Measurements from ENCODE around the gene TUBB2A. TPM values are rescaled to one million over a fixed set of nuclear protein-coding genes. Genes with fewer than 3 reads are reported as not detected.

Gene TUBB2A
- total and polyA plus RNA-seq, 2 of the 13 experiments (the other 11 are each of a cell fraction or from before 2014, with no cell fraction given): 35.3 to 106 TPM

DNA sequence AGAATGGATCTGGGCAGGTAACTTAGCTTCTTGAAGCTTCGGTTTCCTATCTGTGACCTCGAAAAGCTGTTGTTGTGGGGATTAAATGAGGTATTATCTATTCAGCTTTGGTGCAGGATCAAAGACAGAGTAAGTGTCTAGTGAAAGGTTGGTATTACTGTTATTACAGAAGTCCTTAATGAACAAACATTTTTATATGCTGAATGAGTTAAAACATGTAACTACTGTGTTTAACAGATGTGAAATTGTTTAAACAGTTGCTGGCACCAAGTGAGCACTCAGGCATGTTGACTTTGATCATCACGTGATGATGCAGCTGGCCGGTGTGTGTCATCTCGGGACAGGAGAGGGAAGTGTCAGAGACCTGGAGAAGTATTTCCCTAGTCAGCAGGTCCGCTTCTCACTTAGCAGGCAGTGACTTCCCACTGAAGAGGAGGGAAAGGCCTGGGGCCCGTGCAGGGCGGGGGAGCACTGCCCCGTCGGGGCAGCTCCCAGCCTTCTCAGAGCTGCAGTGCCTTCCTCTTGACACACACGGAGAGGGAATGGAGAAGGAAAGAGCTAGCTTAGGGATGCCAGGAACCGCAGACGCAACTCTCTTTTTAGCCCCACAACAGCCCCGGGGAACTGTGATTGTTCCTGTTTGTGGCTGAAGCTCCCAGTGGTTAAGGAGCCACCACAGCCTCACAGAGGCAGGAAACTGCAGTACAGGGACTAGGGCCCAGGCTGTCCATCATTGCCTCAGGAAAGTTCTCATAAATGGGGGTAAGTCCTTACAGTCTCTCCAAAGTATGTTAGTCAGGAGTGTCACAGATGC, 18.0 kb downstream of the TUBB2A start (continued):
- TF ChIP-seq, protein P1, sequence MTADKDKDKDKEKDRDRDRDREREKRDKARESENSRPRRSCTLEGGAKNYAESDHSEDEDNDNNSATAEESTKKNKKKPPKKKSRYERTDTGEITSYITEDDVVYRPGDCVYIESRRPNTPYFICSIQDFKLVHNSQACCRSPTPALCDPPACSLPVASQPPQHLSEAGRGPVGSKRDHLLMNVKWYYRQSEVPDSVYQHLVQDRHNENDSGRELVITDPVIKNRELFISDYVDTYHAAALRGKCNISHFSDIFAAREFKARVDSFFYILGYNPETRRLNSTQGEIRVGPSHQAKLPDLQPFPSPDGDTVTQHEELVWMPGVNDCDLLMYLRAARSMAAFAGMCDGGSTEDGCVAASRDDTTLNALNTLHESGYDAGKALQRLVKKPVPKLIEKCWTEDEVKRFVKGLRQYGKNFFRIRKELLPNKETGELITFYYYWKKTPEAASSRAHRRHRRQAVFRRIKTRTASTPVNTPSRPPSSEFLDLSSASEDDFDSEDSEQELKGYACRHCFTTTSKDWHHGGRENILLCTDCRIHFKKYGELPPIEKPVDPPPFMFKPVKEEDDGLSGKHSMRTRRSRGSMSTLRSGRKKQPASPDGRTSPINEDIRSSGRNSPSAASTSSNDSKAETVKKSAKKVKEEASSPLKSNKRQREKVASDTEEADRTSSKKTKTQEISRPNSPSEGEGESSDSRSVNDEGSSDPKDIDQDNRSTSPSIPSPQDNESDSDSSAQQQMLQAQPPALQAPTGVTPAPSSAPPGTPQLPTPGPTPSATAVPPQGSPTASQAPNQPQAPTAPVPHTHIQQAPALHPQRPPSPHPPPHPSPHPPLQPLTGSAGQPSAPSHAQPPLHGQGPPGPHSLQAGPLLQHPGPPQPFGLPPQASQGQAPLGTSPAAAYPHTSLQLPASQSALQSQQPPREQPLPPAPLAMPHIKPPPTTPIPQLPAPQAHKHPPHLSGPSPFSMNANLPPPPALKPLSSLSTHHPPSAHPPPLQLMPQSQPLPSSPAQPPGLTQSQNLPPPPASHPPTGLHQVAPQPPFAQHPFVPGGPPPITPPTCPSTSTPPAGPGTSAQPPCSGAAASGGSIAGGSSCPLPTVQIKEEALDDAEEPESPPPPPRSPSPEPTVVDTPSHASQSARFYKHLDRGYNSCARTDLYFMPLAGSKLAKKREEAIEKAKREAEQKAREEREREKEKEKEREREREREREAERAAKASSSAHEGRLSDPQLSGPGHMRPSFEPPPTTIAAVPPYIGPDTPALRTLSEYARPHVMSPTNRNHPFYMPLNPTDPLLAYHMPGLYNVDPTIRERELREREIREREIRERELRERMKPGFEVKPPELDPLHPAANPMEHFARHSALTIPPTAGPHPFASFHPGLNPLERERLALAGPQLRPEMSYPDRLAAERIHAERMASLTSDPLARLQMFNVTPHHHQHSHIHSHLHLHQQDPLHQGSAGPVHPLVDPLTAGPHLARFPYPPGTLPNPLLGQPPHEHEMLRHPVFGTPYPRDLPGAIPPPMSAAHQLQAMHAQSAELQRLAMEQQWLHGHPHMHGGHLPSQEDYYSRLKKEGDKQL (CRISPR knock-in tag; IDR thresholded peaks at IDR 0.05; ENCODE audit: low read depth): peak; percentile 80
- TF ChIP-seq SKI (IDR thresholded peaks at IDR 0.05; ENCODE audit: partially characterized antibody) (peak; percentile 65), ZNF614 (CRISPR knock-in tag; IDR thresholded peaks at IDR 0.05; ENCODE audit: borderline replicate concordance) (peak; percentile 92), SPEN (CRISPR knock-in tag; IDR thresholded peaks at IDR 0.05; ENCODE audit: low read depth) (peak; percentile 78; the same call in 1 of the 2 replicates), KDM3A (CRISPR knock-in tag; IDR thresholded peaks at IDR 0.05; ENCODE audit: low read depth) (peak; percentile 80; the same call in 1 of the 2 replicates), ZNF678 (CRISPR knock-in tag; IDR thresholded peaks at IDR 0.05) (no peak), ZNF292 (CRISPR knock-in tag; IDR thresholded peaks at IDR 0.05; ENCODE audit: borderline replicate concordance, low read depth) (peak; percentile 93; the same call in 1 of the 2 replicates), SP5 (CRISPR knock-in tag; IDR thresholded peaks at IDR 0.05; ENCODE audit: borderline replicate concordance, low read depth) (peak; percentile 68), NFKBIZ (CRISPR knock-in tag; IDR thresholded peaks at IDR 0.05) (peak; percentile 88), FOXK2 (IDR thresholded peaks at IDR 0.05) (peak; percentile 93), KLF16 (CRISPR knock-in tag; IDR thresholded peaks at IDR 0.05) (peak in 1 of 2 experiments; percentile 79; a peak in 2 of 4 replicates), ZFP37 (CRISPR knock-in tag; IDR thresholded peaks at IDR 0.05; ENCODE audit: borderline replicate concordance) (peak; percentile 70; the same call in 1 of the 2 replicates), ZNF781 (CRISPR knock-in tag; IDR thresholded peaks at IDR 0.05; ENCODE audit: borderline replicate concordance, not compliant biosample characterization) (peak; percentile 88)
- TF ChIP-seq, protein P2, sequence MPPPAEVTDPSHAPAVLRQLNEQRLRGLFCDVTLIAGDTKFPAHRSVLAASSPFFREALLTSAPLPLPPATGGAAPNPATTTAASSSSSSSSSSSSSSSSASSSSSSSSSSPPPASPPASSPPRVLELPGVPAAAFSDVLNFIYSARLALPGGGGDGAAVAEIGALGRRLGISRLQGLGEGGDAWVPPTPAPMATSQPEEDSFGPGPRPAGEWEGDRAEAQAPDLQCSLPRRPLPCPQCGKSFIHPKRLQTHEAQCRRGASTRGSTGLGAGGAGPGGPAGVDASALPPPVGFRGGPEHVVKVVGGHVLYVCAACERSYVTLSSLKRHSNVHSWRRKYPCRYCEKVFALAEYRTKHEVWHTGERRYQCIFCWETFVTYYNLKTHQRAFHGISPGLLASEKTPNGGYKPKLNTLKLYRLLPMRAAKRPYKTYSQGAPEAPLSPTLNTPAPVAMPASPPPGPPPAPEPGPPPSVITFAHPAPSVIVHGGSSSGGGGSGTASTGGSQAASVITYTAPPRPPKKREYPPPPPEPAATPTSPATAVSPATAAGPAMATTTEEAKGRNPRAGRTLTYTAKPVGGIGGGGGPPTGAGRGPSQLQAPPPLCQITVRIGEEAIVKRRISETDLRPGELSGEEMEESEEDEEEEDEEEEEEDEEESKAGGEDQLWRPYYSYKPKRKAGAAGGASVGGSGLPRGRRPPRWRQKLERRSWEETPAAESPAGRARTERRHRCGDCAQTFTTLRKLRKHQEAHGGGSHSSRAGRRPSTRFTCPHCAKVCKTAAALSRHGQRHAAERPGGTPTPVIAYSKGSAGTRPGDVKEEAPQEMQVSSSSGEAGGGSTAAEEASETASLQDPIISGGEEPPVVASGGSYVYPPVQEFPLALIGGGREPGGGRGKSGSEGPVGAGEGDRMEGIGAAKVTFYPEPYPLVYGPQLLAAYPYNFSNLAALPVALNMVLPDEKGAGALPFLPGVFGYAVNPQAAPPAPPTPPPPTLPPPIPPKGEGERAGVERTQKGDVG (CRISPR knock-in tag; IDR thresholded peaks at IDR 0.05; ENCODE audit: borderline replicate concordance): peak; percentile 84; the same call in 1 of the 2 replicates
- TF ChIP-seq, protein P3, sequence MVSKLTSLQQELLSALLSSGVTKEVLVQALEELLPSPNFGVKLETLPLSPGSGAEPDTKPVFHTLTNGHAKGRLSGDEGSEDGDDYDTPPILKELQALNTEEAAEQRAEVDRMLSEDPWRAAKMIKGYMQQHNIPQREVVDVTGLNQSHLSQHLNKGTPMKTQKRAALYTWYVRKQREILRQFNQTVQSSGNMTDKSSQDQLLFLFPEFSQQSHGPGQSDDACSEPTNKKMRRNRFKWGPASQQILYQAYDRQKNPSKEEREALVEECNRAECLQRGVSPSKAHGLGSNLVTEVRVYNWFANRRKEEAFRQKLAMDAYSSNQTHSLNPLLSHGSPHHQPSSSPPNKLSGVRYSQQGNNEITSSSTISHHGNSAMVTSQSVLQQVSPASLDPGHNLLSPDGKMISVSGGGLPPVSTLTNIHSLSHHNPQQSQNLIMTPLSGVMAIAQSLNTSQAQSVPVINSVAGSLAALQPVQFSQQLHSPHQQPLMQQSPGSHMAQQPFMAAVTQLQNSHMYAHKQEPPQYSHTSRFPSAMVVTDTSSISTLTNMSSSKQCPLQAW (CRISPR knock-in tag; IDR thresholded peaks at IDR 0.05): peak; percentile 87
- TF ChIP-seq, protein P4, sequence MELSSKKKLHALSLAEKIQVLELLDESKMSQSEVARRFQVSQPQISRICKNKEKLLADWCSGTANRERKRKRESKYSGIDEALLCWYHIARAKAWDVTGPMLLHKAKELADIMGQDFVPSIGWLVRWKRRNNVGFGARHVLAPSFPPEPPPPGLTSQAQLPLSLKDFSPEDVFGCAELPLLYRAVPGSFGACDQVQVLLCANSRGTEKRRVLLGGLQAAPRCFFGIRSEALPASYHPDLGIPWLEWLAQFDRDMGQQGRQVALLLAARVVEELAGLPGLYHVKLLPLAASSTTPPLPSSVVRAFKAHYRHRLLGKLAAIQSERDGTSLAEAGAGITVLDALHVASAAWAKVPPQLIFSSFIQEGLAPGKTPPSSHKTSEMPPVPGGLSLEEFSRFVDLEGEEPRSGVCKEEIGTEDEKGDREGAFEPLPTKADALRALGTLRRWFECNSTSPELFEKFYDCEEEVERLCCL (CRISPR knock-in tag; IDR thresholded peaks at IDR 0.05; ENCODE audit: borderline replicate concordance): 0 out of 2 replicates have a peak, but pooled peaks have one; percentile 65

Data from HepG2 (cell line).